ENCODE results near the gene RNF220.
"Not testable (repeated sequence)": the region's sequence is repeated elsewhere in the genome, so short reads cannot be mapped to it uniquely, and the experiment has no call there.

The RNF220 gene

GRCh38 chr1:44648529-44649250, 243.6 kb downstream of the RNF220 start:
- no peak for DNase-seq (ENCODE audit: low spot score)
- no peak for FAIRE-seq

- DNase-seq (ENCODE audit: low spot score) (no peak), FAIRE-seq (no peak)
These were observed 244.7 kb downstream of the RNF220 start for GRCh38 chr1:44649788-44650158.

- no peak for FAIRE-seq
- no peak for DNase-seq (ENCODE audit: low spot score)
These were observed 245.2 kb downstream of the RNF220 start for GRCh38 chr1:44650159-44650831.

- DNase-seq (ENCODE audit: low spot score) (no peak), FAIRE-seq (no peak)
These were observed 246.0 kb downstream of the RNF220 start for GRCh38 chr1:44651069-44651468.

- FAIRE-seq: no peak
These were observed 247.5 kb downstream of the RNF220 start for GRCh38 chr1:44652445-44653106.

GRCh38 chr1:44653107-44653964, 248.3 kb downstream of the RNF220 start:
- FAIRE-seq (no peak), DNase-seq (ENCODE audit: low spot score) (no peak)

More at GRCh38 chr1:44652445-44653106, 247.5 kb downstream of the RNF220 start:
- peak; percentile 41 for DNase-seq (ENCODE audit: low spot score)

- FAIRE-seq: no peak
These were observed 249.6 kb downstream of the RNF220 start for GRCh38 chr1:44654621-44655187.

GRCh38 chr1:44655609-44656008, 250.6 kb downstream of the RNF220 start:
- FAIRE-seq (no peak), DNase-seq (ENCODE audit: low spot score) (no peak)

More at GRCh38 chr1:44654621-44655187, 249.6 kb downstream of the RNF220 start:
- DNase-seq (ENCODE audit: low spot score): no peak

GRCh38 chr1:44659566-44659965, 254.5 kb downstream of the RNF220 start:
- FAIRE-seq (no peak), DNase-seq (ENCODE audit: low spot score) (no peak)

GRCh38 chr1:44660176-44660575, 255.1 kb downstream of the RNF220 start:
- DNase-seq (ENCODE audit: low spot score) (no peak), FAIRE-seq (no peak)

GRCh38 chr1:44661781-44662682, 257.0 kb downstream of the RNF220 start:
- FAIRE-seq: no peak
- DNase-seq (ENCODE audit: low spot score): no peak

- DNase-seq (ENCODE audit: low spot score) (no peak), FAIRE-seq (no peak)
These were observed 257.6 kb downstream of the RNF220 start for GRCh38 chr1:44662683-44663030.

GRCh38 chr1:44663417-44663816, 258.4 kb downstream of the RNF220 start:
- no peak for FAIRE-seq

GRCh38 chr1:44664730-44665370, 259.8 kb downstream of the RNF220 start:
- DNase-seq (ENCODE audit: low spot score): no peak
- no peak for FAIRE-seq

More at GRCh38 chr1:44663417-44663816, 258.4 kb downstream of the RNF220 start:
- DNase-seq (ENCODE audit: low spot score): no peak

GRCh38 chr1:44666719-44667118, 261.7 kb downstream of the RNF220 start:
- DNase-seq (ENCODE audit: low spot score); FAIRE-seq: not testable (repeated sequence)

- no peak for DNase-seq (ENCODE audit: low spot score)
- FAIRE-seq: no peak
These were observed 265.9 kb downstream of the RNF220 start for GRCh38 chr1:44670751-44671640.

GRCh38 chr1:44672254-44672955, 267.4 kb downstream of the RNF220 start:
- FAIRE-seq: peak; percentile 68
- DNase-seq (ENCODE audit: low spot score): peak; percentile 69

Measured in RCC 7860 (cell line).